GM20000 (cell line): ENCODE results near the gene GRIK4.
A peak's percentile ranks its signal among the peaks of the same experiment; 100 is the strongest.

ENCODE experiments used
- DNase-seq: peaks from one replicate; pipeline ENCODE4 v3.0.0; 2012; ENCODE audit warnings: low spot score
- CTCF ChIP-seq: IDR thresholded peaks from 2 replicates; pipeline ENCODE4 v1.5.1; 2012; ENCODE audit warnings: mild to moderate bottlenecking, control low read depth; ENCODE audit errors: extremely low read depth, missing control alignments

GRIK4 gene

DNA sequence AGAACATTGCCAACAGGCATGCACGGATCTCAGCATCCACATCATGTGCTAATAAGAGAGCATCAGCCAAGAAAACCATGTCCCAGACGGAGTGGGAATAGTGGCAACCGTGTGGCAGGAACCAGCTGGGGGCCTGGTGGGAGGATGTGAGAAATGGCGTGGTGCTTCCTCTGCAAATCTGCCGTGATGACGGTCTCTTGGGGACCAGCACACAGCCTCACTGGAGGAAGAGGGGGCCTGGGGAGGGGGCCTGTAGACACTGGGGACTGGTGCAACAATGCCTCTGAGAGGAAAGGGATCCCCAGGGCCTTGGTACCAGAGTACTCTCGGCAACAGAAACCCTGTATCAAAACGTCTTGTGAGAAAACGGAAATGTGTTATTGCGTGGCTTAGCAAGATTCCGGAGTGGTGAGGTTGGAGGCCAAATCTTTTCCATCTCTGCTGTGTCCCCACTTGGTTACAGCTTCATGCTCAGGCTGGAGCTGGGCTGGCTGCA is 358.0 kb downstream of the GRIK4 start:
- no peak for TF ChIP-seq CTCF
- peak; percentile 14 for DNase-seq

GRCh38 chr11:120871194-120871593 is 359.6 kb downstream of the GRIK4 start:
- TF ChIP-seq CTCF = no peak
- no peak for DNase-seq

- no peak for TF ChIP-seq CTCF
- DNase-seq = no peak
Measured at GRCh38 chr11:120871924-120872323, 360.4 kb downstream of the GRIK4 start.

- no peak for DNase-seq
- no peak for TF ChIP-seq CTCF
Measured at GRCh38 chr11:120873966-120874735, 362.6 kb downstream of the GRIK4 start.

GRCh38 chr11:120875986-120876385 is 364.4 kb downstream of the GRIK4 start:
- no peak for TF ChIP-seq CTCF
- no peak for DNase-seq

GRCh38 chr11:120877746-120878365 is 366.3 kb downstream of the GRIK4 start:
- DNase-seq = no peak
- TF ChIP-seq CTCF = no peak

DNA sequence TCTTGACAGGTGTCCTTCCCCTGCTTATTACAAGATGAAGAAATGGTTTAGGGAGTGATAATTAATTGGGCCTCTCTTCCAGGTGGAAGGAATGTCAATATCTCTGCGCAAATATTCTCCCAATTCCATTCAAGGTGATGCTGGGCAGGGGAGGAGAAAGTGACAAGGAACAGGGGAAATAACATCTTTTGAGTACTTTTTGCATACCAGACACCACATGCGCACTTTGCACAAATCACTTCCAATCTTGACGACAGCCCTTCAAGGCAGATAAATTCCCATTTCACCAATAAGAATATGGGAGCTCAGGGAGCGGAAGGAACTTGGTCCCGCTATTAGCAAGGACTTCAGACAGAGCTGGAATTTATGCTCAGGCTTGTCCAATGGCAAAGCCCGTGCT is 367.2 kb downstream of the GRIK4 start:
- TF ChIP-seq CTCF = no peak

More for the DNA sequence above, 367.2 kb downstream of the GRIK4 start:
- no peak for DNase-seq
